Neural progenitor cell (in vitro differentiated cells): ENCODE data around the gene RRM2.

Experiments
- CTCF ChIP-seq: fragments of 200-600 bp; sonication (generic); IDR thresholded peaks from 2 replicates; pipeline ENCODE4 v1.5.1; 2017; ENCODE audit warnings: antibody characterized with exemption, mild to moderate bottlenecking
- EZH2 ChIP-seq: fragments of 200-600 bp; sonication (generic); IDR thresholded peaks from 2 replicates; pipeline ENCODE4 v1.6.1; 2017; ENCODE audit warnings: antibody characterized with exemption, mild to moderate bottlenecking, moderate library complexity
- EZH2phosphoT487 ChIP-seq: fragments of 200-600 bp; sonication (generic); IDR thresholded peaks from 2 replicates; pipeline ENCODE4 v1.6.1; 2017; ENCODE audit warnings: antibody characterized with exemption

GRCh38 chr2:10159581-10160131 lies 37.1 kb downstream of the RRM2 start:
- TF ChIP-seq CTCF (no peak), EZH2phosphoT487 (no peak), EZH2 (no peak)
